Stimulated activated CD4-positive, alpha-beta T cell treated with anti-CD3 and anti-CD28 coated beads, Interleukin-1b, Interleukin-23, amount 100 ng/mL, for 24 hours (primary cell): ENCODE data around the gene KCTD16.

Source experiments
- DNase-seq, 4 experiments: peaks; one replicate each; pipeline ENCODE4 v3.0.0-alpha.2; 2020; ENCODE audit warnings: low read depth in 4 of 4, low spot score in 1 of 4

Gene KCTD16

DNA sequence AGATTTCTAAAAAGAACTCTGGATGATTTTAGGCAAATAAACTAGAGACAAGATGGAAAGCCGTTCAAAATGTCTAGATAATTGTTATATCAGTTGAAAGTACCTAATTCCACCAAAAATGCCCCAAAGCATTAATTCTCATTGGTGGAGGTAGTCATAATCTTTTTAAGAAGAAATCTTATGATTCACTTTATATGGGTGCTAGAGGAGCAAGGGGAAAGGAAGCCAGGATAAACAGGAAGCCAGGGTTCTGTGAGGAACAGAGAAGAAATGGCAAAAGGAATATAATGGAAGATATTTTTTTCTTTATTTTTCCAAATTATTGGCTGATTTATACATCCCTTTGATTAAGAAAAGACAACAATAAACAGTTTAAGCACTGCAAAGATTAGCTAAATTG is 8.0 kb upstream of the KCTD16 start:
- DNase-seq: no peak

DNA sequence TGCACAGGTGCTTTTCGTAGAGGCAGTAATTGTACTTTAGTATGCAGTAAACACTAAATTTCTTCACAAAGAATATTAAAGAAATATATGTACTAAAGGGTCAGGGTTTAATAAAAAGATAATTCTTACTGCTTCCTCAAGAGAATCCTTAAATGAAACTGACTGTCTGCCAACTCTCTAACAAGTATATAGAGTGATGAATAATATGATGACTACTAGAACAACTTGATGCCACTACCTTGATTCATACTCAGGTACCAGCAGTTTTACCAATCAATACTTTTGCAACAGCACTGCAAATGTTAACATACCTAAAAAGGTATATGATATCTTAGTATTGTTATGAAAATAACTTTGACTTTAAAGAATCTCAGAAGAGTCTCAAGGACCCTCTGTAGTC is 4.0 kb upstream of the KCTD16 start:
- no peak for DNase-seq

DNA sequence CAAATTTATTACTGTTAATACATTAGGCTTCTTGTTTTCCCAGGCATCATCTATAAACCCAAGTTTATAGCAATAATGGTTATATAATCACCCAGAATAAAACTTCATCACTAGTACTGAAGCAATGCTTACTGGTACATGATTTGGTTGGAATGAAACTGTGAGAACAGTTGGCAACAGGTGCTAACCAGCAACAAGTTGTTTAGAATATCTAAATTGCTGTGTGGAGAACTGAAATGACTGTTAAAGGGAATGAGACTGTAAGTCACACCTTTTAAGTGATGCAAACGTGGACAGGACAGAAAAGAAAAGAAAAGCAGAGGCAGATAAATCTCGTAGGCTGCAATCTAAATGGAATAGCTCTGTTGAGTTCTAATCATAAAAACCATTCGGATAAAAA is 2.7 kb upstream of the KCTD16 start:
- DNase-seq: no peak

DNA sequence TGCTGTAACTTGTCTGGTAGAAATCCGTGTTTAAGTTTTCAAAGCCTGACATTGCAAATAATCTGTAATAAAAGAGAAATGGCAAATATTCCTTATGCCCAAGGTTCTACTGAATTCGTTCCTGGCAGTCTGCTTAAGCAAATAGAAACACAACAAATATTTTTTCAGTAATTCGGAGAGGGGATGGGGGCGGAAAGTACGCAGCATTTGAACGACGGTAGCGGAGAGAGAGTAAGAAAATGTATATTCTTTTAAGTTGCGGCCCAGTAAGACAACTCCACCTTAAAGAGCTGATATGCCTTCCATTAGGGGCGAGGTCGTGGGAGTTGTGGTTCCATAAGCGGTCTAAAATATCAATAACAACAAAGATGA is 783 bp upstream of the KCTD16 start:
- no peak for DNase-seq

DNA sequence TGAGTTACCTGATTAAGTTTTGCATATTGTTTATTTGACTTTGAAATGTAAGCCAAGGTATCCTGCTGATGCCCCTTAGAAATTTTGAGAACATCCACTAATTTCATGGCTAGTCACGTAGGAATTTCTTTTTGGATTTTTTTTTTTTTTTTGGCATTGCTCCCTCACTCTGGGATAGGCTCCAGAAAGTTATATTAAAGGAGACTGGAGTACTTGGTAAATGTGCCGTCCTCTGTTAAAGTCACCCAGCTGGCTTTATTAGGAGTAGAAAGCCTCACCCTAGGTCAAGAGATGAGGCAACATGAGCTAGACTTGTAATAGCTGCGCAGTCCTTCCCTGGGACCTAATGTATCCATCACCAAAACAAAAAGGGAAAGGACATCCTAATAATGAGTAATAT is 3.1 kb downstream of the KCTD16 start:
- no peak for DNase-seq

DNA sequence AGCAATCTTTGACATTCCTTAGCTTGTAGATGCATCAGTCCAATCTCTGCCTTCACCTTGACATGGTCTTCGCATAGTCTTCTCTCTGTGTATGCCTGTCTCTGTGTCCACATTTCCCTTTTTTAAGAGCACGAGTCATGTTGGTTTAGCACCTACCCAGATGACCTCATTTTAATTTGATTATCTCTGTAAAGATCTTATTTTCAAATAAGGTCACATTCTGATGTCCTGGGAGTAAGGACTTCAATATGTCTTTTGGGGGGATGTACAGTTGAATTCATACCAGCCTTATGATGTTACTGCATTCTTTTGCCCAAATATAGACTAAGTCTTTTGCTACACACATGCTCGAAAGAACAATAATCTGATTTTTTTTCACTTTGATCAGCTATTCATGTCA is 6.9 kb downstream of the KCTD16 start:
- DNase-seq: no peak

DNA sequence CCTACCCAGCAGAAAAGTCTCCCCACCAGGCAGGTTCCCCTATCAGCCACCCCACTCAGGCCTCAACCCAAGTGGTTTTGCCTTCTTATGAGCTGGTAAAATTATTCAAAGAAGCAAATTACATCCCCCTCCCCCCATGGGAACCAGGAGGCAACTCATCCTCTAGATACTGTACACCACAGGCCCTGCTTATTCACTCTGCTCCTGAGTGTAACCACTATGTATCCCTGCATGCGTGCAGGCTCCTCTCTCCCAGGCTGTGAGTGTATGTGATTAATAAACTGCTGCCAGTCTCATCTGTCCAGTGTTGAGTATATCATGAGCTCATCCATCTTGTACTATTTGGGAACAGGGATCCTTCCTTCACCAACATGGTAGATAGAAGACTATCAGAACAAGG is 8.6 kb downstream of the KCTD16 start:
- no peak for DNase-seq

DNA sequence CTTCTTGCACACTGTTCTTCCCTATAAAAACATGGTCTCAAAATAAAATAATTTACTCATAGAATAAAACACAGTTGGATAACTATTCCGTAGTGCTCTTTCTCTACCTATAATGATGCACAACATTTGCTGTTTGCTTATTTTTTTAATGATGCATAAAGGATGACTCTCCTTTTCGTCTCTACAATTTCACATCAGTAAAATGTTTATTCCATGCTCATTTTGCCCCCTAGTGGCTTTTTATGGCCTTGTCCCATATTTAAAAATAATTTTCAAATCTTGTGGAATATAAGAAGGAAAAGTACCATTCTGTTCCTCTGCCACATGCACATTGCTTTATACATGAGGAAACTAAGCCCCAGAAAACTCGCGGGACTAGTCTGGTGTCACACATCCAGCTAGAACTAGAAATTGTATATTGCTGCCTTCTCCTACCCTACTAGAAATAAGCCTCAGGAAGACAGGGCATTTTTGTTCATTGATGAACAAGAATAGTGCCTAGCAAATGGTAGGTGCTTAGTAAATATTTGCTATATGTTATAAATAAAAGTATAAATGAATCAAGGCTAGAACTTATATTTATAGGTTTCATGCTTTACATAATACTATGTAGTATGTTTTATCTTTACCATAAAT is 12.7 kb downstream of the KCTD16 start:
- no peak for DNase-seq

DNA sequence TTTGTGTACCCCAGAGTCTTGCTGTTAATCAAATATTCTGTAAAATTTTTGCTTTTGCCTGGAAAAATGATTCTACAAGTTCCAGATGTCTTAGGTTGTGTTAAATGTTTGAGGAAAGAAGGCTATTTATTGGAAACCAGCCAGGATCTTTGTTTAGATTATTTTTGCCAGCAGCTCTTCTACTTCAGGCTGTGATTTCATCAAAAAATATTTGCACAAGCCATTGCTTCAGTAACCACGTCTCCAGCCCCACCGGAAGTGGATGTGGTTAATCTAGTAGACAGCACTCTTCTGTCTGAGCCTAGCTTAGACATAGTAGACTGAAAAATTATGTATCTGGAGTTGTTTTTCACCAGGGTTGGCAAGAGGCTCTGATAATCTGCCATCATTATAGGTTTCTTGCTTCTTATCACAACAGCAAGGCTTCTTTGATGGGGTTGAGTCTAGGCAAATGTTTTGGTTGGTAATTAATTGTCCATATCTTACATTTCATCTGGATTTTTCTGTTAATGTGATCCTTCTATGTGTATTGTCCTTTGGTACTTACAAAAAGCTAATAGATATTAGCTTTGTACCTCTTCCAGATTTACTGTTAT is 17.1 kb downstream of the KCTD16 start:
- peak in 2 of 4 experiments; percentile 34 to 37 for DNase-seq

DNA sequence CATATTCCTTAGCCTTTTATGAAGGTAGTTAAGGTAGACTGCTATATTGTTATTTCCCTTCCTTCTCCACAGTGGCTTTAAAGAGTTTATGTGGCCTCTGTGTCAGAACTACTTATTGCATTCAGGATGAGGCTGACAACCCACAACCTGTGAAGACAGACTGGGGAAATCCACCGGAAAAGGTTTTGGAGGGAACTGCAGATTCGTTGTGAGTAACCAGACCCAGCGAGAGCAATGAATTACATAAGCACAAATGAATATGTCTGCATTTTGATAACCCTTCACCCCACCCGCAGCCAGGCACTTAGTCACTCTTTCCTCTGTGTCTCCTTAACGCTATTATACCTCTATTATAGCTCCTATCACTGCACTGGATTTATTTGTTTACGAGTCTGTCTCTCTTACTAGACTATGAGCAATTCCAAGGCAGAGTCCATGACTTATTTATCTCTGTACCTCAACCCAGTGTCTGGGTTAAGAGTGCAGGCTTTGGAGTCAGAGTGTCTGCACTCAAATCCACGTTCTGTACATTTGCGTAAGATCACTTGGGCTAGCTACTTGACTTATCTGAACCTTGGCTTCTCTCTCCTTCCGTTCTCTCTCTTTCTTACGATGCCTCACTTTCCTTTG is 19.2 kb downstream of the KCTD16 start:
- peak in 2 of 4 experiments; percentile 46 to 58 for DNase-seq

DNA sequence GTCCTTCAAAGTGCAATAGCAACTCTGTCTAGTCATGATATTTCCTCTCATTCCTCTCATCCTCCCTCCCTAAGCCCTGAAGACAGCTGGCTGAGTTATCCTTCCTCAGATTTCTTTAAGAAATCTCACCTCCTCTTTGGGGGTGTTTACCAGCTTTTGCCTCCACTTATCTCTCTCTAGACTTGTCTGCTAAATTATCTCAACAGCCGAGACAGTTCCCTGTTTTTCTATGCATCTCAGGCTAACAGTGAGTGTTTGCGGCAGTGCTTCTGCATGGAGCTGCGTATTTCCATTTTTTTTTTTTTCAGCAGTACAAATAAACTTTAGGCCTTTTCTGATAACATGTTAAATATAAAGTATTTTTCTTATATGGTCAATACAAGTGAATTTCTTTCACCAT is 20.9 kb downstream of the KCTD16 start:
- DNase-seq: no peak

DNA sequence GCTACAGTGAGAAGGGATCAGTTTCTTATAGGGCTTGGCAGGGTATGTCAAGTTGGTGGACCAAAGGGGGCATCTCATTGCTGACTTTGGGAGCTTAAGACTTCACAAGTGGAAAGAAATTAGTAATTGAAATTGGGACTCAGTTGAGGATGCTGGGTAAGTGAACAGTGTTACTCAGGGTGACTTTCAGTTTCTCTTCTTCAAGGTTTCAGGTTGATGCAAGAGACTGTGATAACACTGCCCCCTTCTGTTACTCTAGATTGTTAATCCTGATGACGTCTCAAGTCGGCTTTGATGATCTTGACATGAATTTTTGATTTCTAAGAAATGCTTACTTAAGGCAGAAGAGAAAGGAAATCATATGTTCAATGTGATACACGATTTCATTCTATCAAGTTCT is 21.3 kb downstream of the KCTD16 start:
- DNase-seq: no peak

DNA sequence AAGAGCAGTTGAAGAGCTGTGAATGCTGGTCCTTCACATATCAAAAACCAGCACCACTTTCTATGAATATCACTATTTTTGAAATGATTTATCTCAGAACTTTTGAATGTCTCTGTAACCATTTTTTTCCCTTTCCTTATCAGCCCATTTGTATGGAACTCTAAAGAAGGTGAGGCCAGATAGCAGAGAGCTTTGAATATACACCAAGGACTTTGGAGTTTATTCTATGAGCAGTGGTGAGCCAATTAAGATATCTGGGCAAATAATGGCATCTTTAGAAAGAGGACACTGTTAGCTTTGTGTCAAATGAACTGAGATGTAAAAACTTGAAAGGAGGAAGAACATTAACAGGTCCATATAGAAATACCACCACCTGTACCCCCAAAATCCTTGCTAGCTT is 22.0 kb downstream of the KCTD16 start:
- no peak for DNase-seq

DNA sequence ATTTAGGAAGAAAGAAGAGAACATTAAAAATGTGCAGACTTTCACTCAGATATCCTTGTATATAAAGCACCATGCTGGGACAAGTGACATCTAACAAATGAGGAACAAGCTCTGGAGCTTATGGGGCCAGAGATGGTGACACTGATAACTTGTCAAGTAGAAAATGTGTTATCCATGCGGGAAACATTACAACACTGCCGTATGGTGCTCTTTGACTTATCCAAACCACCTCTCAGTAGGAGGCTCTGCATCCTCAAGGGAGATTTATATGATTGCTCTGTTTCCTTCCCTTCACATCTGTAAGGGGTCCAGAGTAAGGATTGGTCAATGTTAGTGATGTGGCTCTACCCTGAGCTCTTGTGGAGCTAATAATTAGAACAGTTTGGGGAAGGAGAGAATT is 23.5 kb downstream of the KCTD16 start:
- no peak for DNase-seq

DNA sequence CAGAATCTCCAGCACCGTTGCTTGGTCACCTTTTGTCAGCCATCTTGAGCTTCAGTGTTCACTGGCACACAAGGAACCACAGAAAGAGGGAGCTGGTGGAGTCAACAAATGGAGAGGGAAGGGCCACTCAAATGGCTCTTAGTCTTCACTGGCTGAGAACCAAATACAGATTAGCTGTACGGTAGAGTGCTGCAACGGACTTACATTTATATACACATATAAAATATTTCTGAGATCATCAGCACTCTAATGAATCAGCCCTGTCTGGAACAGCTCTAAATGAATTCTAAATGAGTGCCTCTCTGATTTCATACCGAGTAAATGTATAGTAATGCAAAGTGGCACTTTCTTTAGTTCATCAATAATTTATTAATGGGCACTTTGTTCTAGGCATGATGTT is 24.8 kb downstream of the KCTD16 start:
- no peak for DNase-seq

DNA sequence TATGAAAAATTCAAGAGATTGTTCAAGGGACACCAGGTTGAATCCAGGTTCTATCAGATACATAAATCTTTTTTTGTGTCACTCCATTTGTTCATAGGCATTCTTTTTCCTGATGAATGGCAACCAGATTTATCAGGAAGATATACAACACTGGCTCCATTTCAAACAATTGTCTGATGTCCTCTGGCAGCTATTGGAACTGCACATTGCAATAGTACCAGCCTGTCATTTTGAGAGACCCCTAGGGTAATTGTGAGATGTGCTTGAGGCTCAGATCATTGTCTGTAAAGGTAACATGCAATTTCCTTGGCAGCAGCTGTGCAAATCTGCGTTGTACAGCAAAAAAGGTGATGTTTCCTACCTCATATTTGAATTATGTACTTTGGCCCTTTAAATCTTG is 25.9 kb downstream of the KCTD16 start:
- no peak for DNase-seq

DNA sequence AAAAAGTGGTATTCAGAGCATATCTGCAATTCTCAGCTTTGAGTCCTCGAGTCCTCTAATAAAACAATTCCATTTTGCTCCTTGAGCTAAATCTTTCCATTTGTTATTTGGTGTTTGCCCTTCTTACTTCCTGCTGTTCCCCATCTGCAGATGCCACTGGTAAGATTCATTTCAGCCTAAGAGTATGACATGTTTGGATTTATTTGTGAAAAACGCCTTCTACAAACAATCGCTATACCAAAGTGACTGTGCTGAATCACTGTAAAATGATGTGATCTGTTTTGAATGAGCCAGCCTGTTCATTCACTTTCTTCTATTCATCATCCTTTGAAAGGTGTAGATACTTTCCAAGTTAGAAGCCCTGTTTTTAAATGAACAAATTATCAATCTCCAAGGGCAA is 27.7 kb downstream of the KCTD16 start:
- no peak for DNase-seq

DNA sequence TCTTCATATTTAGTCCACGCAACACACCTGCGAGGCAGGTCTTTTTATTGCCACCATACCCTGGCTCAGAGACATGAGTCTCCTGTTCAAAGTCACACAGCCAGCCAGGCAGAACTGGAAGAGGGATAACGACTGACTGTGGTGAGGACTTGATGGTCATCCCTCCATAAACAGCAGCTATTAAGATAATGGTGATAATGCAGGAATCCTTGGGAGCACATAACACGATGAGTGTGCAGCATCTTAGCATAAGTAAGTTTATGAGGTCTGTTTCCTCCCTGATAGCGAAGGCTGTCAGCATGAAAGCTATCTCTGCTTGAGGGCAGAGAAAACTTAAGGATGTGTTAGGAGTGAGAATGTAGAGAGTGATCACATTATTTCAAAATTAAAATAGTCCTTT is 30.9 kb downstream of the KCTD16 start:
- no peak for DNase-seq

DNA sequence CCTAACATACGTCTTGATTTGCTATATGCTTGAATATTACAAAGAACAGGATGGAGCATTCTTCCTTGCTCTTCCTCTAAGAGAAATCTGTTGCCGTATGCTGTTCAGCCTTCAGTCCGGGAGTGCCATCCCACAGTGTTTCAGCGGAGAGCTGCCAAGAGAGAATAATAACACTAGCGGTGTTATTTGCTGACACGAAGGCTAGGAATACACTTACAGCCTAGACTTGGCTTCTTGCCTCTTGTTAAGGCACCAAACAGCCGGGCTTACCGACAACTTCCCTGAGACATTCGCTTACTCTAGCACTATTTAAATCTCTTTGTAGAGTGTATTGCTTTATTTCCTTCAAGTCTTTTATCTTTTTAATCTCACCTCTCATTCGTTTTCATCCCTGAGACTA is 31.4 kb downstream of the KCTD16 start:
- no peak for DNase-seq

DNA sequence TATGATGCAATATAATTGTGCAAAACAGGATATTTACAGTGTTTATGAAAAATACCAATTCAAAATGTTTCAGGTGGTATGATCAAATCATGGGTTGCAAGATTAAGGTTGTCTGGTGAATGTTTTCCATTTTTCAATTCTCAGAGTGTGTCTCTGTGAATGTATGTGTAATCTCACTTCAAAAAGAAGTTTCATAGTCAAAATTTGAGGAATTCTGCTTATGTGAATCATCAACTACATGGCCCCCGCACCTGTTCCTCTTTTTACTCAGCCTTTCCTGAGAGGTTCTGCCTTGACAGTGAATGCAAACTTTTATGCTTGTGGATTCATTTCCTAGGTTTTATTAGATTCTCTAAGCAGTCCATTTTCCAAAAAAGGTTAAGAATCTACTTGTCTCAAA is 32.1 kb downstream of the KCTD16 start:
- no peak for DNase-seq

DNA sequence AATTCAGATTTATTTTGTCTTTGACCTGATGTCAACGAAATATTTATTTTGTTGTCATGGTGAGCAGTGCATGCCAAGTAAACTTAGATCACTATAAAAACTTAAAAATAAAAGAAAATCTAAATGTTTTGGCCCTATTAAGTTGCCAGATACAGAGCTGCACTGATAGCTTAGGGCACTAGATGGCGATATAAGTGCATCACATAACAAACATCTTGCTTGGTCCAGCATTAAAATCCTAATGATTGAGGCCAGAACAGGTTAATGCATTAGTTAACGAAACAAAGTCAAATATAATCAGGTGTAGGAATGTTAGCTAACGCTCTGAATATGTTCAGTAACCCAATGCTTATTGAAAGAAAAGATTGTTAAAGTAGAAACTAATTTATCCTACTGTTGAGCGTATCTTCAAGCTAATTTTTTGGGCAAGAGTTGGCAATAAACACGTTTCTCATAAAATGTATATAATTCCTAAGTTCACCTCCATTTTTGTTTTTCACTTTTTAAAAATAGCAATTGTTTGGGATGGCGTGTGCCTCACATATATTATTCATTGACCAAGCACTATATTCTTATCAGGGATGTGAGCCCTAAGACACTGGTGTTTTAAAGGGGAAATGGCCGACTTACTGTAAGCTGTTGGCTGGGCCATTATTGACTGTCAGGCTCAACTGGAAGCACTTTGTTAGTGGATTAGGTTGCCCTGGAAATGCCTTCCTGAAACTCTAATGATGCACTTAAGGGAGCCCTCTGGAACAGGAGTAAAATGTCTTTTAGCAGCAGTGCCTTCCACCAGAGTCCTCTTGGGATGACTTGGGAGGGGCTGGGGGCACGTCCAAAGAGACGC is 33.3 kb downstream of the KCTD16 start:
- no peak for DNase-seq

DNA sequence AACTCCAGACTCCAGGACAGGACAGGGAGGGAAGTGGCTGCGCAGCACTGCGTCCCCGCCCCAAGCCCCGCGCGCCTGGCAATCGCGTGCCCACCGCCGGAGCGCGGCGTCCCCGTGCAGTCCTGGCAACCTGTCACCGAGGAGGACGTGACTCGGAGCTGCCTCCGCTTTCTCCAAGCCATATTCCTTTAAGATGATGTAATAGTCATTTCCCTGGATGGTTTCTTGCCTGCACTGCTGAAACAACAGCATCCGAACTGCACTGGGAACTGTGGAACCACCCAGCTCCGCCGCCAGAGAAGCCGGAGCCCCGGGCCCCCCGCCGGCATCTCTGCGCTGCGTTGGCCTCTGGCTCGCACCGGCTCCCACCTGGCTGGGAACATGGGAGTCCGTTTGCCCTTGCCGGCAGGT is 34.5 kb downstream of the KCTD16 start:
- DNase-seq: no peak
